Fibroblast of the conjunctiva (primary cell): Measurements from ENCODE around the gene DPH2.

Experiments used
- DNase-seq: peaks from one replicate; pipeline ENCODE4 v3.0.0-alpha.2; 2010; ENCODE audit warnings: low read depth

The DPH2 gene

DNA sequence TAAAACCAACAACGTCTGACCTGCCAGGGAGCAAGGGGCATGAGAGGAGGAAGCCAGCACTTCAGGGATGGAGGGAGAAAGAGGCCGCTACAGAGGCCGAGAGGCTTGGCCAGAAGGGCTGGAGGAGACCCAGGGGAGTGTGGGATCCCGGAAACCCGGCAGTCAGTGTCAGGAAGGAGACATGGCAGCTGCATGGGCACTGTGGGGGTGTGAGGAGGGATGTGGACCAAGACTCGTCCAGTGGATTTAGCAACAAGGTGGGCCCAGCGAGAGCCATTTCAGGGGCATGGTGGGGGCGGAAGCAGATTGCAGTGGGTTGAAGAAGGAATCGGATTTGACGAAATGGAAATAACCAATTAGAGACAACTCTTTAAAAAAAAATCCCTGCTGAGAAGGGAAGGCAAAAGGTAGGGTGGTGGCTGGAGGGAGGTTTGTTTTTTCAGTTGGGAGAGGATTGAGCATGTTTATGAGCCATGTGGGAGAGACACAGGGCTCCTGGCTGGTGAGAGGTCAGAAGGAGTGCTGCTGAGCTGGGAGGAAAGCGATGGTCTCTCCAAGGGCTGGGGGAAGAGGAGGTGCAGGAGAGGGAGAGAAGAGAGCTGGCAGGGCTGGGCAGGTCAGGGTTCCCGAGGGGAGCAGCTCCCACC lies 13.6 kb downstream of the DPH2 start:
- DNase-seq: no peak

- DNase-seq: no peak
These were observed 15.0 kb downstream of the DPH2 start for GRCh38 chr1:43984855-43985254.

GRCh38 chr1:43985984-43986595 lies 16.3 kb downstream of the DPH2 start:
- DNase-seq: no peak

GRCh38 chr1:43986712-43987111 lies 16.9 kb downstream of the DPH2 start:
- no peak for DNase-seq

GRCh38 chr1:43987159-43987902 lies 17.5 kb downstream of the DPH2 start:
- DNase-seq: no peak

GRCh38 chr1:43990271-43991199 lies 20.7 kb downstream of the DPH2 start:
- no peak for DNase-seq

DNA sequence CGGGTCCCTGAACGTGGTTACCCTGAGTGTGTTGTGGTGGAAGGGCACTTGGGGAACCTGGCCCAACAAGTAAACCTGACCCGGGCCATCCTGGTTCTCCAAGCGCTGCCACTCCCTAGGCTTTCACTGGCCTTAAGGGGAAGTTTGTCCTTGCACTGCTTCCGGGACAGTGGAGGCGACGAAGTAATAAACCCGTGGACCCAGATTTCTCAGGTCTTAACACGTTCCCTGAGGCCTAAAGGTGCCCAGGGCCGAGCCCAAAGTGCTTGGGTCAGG lies 21.3 kb downstream of the DPH2 start:
- no peak for DNase-seq

DNA sequence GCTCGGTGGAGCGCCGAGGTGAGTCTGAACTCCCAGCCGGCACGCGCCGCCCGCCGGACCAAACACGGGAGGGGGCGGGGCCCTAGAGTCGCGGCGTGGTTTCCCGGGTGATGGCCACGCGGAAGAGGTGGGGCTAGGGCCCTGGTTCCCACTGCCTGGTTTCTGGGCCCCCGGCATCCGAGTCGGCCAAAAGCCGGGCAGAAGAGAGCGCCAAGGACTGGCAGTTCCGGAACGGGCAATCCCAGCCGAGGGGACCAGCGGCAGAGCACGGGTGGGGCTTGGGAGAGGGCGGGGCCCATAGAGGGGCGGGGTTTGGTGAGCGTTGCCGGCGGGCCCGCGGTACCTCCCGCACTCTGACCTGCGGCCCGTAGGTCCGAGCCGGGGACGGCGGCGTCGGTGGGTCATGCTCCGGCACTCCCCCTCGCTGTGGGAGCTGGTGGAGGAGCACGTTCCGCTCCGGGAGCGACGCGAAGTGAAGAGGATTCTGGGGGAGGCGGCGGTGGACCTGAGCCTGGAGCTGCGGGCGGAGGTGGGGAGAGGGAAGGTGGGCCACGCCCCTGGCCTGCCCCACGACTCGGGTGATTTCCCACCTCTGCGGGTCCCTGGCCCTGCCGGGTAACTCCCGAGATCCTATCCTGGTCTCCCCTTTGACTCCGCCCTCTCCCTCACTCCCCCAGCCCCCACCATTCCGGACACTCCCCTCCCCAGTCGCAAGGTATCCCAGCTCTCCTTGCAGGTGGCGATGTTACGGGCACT lies 21.8 kb downstream of the DPH2 start, which contains the start of gene CCDC24:
Gene CCDC24, plus strand, starts transcription at position 124 of the 756 bp plus-strand sequence. Its CDS starts 280 bp downstream, at position 404.
- peak; percentile 63 for DNase-seq

DNA sequence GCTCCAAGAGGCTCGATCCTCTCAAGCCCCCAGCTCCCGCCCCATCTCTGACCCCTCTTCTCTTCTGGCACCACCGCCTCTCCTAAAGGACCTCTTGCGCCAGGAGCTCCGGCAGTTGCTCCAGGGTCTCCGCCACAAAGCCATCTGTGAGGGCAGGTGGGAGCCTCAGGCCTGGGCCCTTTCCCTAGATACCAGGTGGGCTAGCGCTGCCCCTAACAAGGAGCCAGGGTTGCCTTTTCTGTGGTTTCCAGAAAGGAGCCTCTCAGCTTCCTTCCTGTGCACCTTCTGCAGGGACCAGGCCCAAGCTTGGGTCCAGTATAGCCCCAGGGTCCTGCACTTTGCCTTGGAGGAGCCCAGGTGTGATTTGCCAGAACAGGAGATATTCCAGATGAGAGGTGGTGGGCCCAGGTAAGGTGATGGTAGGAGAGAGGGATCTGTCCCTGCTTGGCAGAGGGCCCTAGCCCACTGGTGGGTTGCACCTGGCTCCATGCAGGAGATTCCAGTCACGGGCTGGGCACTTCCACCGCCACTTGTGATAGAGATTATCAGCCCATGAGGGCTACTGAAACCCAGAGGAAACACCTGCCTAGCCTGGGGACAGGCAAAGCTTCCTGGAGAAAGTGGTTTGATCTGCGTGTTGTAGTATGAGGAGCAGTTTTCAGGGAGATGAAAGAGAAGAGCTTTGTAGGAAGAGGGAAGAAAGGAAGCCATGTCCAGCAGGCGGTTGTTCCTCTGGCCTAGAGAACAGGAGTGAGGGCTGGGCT lies 22.6 kb downstream of the DPH2 start:
- no peak for DNase-seq

DNA sequence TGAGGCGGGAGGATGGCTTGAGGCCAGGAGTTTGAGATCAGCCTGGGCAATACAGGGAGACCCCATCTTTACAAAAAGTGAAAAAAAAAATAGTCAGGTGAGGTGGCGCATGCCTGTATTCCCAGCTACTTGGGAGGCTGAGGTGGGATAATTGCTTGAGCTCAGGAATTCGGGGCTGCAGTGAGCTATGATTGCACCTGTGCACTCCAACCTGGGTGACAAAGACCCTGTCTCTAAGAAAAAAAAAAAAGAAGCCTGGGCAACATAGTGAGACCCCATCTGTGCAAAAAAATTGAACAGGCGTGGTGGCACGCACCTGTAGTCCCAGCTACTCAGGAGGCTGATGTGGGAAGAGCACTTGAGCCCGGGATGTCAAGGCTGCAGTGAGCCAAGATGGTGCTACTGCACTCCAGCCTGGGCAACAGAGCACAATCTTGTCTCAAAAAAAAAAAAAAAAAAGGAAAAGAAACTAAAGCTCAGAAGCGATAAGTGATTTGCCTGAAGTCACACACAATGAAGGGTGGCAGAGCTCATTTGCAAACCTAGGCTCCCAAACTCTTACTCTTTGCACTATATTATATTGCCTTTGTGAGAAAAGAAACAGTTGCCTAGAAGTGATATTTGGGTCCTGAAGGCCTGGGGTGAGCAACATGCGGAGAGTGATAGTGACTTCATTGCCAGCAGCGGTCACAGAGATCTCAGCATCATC lies 23.6 kb downstream of the DPH2 start:
- DNase-seq: no peak

DNA sequence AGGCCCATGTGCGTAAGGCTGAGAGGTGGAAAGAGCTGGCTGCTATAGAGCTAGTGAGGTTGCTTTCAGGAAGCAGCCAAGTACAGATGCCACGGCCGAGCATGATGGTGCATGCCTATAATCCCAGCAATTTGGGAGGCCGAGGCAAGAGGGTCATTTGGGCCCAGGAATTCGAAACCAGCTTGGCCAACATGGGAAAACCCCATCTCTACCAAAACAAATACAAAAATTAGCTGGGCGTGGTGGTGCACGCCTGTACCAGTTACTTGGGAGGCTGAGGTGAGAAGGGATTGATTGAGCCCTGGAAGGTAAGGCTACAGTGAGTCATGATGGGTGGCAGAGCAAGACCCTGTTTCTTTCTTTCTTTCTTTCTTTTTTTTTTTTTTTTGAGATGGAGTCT lies 24.3 kb downstream of the DPH2 start:
- no peak for DNase-seq

DNA sequence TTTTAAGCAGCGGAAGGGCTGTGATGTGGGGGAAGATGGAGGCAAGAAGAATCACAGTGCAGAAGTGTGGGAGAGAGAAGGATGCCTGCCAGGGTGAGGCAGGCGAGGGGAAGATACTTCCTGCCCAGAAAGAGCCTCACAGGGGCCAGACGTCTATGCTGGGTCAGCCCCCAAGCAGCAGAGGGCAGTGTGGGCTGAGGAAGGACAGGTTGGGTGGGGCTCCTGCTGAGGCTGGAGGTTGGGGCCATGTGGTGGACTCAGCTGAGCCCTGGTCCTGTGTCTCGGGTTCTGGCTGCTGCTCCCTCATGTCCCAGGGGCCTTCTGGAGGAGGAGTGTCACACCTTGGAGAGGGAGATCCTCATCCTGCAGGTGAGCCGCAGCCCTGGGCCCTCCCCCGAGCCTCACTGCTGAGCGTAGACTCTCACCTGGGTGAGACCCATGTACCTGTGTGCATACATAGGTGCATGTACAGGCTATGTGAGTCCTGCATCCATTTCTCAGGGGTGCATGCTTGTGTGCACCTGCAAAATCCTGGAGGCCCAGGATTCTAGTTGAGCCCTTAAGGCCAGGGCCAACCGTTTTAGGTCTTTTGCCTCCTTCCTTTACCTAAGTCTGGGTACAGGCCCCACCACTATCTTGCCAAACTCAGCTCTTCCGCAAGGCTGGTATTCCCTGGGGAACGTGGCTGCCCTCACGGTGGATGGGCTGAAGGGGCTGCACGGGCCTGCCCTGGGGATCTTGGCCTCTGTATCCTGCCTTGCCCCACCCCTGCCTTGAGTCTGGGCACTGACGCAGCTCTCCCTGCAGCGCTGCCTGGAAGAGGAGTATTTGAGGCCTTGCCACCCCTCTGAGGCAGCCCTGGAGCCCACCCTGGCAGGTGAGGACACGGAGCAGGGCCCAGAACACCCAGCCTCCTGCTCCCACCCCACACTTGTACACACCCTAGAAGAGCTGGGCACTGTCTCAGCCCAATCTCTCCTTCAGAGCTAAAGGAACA lies 25.3 kb downstream of the DPH2 start:
- no peak for DNase-seq

GRCh38 chr1:43995984-43996732 lies 26.3 kb downstream of the DPH2 start:
- DNase-seq: no peak

- no peak for DNase-seq
These were observed 26.9 kb downstream of the DPH2 start for GRCh38 chr1:43996733-43997115.

DNA sequence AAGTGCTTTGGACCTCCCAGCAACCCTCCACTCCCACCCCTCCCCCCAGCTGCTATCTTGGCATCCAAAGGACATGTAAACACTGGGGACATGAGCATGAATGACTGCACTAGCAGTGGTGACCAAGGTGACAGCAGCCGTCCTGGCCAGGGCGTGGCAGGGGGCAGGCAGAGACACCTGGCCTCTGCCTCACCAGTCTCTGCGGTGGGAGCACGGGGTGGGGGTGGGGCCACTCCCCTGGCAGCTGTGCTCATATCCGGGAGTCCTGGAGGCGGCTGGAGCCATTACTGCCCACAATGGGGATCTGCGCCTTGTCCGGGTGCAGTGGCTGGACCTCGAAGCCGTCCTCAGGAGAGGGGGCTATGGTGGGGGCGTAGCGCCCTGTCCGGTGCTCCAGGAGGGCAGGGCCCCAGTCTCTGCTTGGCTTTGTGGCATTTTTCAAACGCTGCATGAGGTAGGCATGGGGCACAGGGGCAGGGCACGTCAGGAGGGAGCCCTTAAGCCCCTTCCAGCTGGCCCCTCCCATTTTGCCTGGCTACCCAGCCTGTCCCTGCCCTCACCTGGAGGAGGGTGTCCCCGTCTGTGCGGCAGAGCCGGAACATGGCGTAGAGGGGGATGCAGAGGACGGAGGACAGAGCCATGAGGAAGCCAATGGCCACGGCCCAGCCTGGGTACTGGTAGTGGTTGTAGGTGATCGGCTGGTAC lies 27.6 kb downstream of the DPH2 start:
- no peak for DNase-seq

DNA sequence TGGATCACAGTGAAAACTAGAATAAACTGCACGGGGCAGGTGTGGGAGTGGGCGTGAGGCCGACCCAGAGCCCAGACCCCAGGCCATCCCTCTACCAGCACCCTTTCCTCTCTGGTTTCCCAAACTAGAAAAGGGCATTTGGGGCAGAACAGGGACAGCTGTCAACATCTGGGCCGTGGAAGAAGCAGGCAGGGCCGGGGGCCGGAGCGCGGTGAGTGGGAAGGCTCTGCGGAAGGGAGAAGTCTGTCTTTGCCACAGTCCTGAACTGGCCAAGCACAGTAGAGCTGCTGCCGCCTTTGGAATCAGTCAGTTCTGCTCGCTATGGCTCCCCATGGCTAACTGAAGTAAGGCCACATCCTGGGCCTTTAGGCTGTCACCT lies 28.2 kb downstream of the DPH2 start:
- DNase-seq: no peak

GRCh38 chr1:43999455-43999854 lies 29.6 kb downstream of the DPH2 start:
- no peak for DNase-seq
